HG02885 (cell line): ENCODE measurements around the gene TJP3.
A peak's percentile ranks its signal among the peaks of the same experiment; 100 is the strongest.

ENCODE experiments used
- ATAC-seq: cut with Tn5 transposase; IDR thresholded peaks from one replicate; pipeline ENCODE4 v1.9.1; 2021; ENCODE audit warnings: mild to moderate bottlenecking; ENCODE audit not compliant: unreplicated experiment, poor library complexity

Gene TJP3

GRCh38 chr19:3700242-3701032, 7.7 kb upstream of the TJP3 start, which contains the start of gene PIP5K1C:
PIP5K1C (minus strand) TSS chr19:3700468; CDS start chr19:3700390, 78 bp downstream.
- ATAC-seq = peak; percentile 95

- no peak for ATAC-seq
These were observed 7.0 kb upstream of the TJP3 start for GRCh38 chr19:3701200-3701599.

- ATAC-seq = no peak
These were observed 347 bp upstream of the TJP3 start for GRCh38 chr19:3707868-3708206.

- no peak for ATAC-seq
These were observed 2.2 kb downstream of the TJP3 start for GRCh38 chr19:3710265-3710812.

GRCh38 chr19:3712663-3713611, 4.8 kb downstream of the TJP3 start:
- ATAC-seq = no peak

- no peak for ATAC-seq
These were observed 8.0 kb downstream of the TJP3 start for GRCh38 chr19:3716147-3716668.

- ATAC-seq = no peak
These were observed 11.7 kb downstream of the TJP3 start for GRCh38 chr19:3719868-3720267.

- ATAC-seq = no peak
These were observed 12.2 kb downstream of the TJP3 start for GRCh38 chr19:3720349-3720917.

- no peak for ATAC-seq
These were observed 13.1 kb downstream of the TJP3 start for GRCh38 chr19:3721131-3721886.

GRCh38 chr19:3721887-3722442, 13.8 kb downstream of the TJP3 start:
- ATAC-seq = no peak

- ATAC-seq = no peak
These were observed 14.4 kb downstream of the TJP3 start for GRCh38 chr19:3722443-3723109.

GRCh38 chr19:3723110-3723488, 14.9 kb downstream of the TJP3 start:
- no peak for ATAC-seq

GRCh38 chr19:3723883-3724282, 15.7 kb downstream of the TJP3 start:
- no peak for ATAC-seq

- no peak for ATAC-seq
These were observed 16.9 kb downstream of the TJP3 start for GRCh38 chr19:3725121-3725520.

- ATAC-seq = no peak
These were observed 17.6 kb downstream of the TJP3 start for GRCh38 chr19:3725640-3726310.

GRCh38 chr19:3730457-3730958, 22.3 kb downstream of the TJP3 start:
- no peak for ATAC-seq

- ATAC-seq = no peak
These were observed 23.9 kb downstream of the TJP3 start for GRCh38 chr19:3732108-3732507.
